Thyroid gland (tissue), 4 donors: Measurements from ENCODE around the gene ZNF496. TPM values are rescaled to one million over a fixed set of nuclear protein-coding genes. Genes with fewer than 3 reads are reported as not detected.
A peak's percentile ranks its signal among the peaks of the same experiment; 100 is the strongest.

Experiments used
- DNase-seq, 2 donors: peaks; one replicate each; pipeline ENCODE4 v3.0.0-alpha.2; 2019
- H3K27ac ChIP-seq, 3 donors: fragments of 200-600 bp; sonication (generic); 1 replicate in 2 of 3; 2 replicates in 1 of 3; pipeline ENCODE4 v1.5.1; 2016 to 2019; ENCODE audit warnings: mild to moderate bottlenecking in 1 of 3, moderate library complexity in 1 of 3
- H3K27me3 ChIP-seq: fragments of 200-600 bp; sonication (generic); one replicate; pipeline ENCODE4 v1.5.1; 2019
- H3K36me3 ChIP-seq, 2 donors: fragments of 200-600 bp; sonication (generic); one replicate each; pipeline ENCODE4 v1.5.1; 2016 to 2019
- H3K4me1 ChIP-seq, 2 donors: fragments of 200-600 bp; sonication (generic); one replicate each; pipeline ENCODE4 v1.5.1; 2017 to 2019
- H3K4me3 ChIP-seq, 3 donors: fragments of 200-600 bp; sonication (generic); replicated peaks in 1 of 3; 1 replicate in 2 of 3; 2 replicates in 1 of 3; pipeline ENCODE4 v1.5.1; 2016; ENCODE audit warnings: mild to moderate bottlenecking in 1 of 3
- H3K9me3 ChIP-seq: fragments of 200-600 bp; sonication (generic); one replicate; pipeline ENCODE4 v1.5.1; 2017
- CTCF ChIP-seq, 6 experiments: fragments of 200-600 bp in 3 of 6; fragments of 450-650 bp in 3 of 6; sonication (generic) in 3 of 6; IDR thresholded peaks; one replicate each; pipeline ENCODE4 v1.5.1; 2016 to 2019; ENCODE audit warnings: antibody characterized with exemption in 6 of 6, mild to moderate bottlenecking in 2 of 6, inconsistent platforms in 1 of 6, moderate library complexity in 1 of 6
- POLR2A ChIP-seq, 2 donors: fragments of 450-650 bp; IDR thresholded peaks; one replicate each; pipeline ENCODE4 v1.6.1; 2017; ENCODE audit warnings: antibody characterized with exemption in 2 of 2, mild to moderate bottlenecking in 2 of 2, moderate library complexity in 1 of 2
- whole genome bisulfite sequencing, 2 donors: methylation state at CpG; one replicate each; pipeline ENCODE4 v1.1.5; 2017; 5-methylcytosine and 5-hydroxymethylcytosine counted together
- intact Hi-C: fragments of 100-400 bp; cut with DNase I; formaldehyde crosslinking; loops from one replicate; pipeline ENCODE4 v1.15.1; 2023
- total RNA-seq, 4 donors: library from RNA; depleted of rRNA; stranded (reverse); fragments of >200 nt; gene quantifications; one replicate each; pipeline ENCODE4 v1.2.3, GENCODE V29; 2016

ZNF496 gene
- total RNA-seq, 4 donors from 2014 or later = 34.0 to 78.6 (median 51.9) TPM

- Histone ChIP-seq H3K27ac (no peak overlapping the region), H3K36me3 (no peaks in the 10 kb centered on the region), H3K9me3 (no peaks in the 10 kb centered on the region), H3K4me3 (no peak overlapping the region), H3K4me1 (peaks cover 5% of the 10 kb centered on the region in 2 donors), H3K27me3 (no peaks in the 10 kb centered on the region)
- intact Hi-C loops = no loop called here
- DNase-seq = no peak
- WGBS, 2 donors = 95 to 96% methylated on average over 3 of the region's 3 CpGs
- TF ChIP-seq CTCF (IDR thresholded peaks at IDR 0.05) (no peak), POLR2A (IDR thresholded peaks at IDR 0.05) (no peak)
These were observed 56.9 kb downstream of the ZNF496 start for GRCh38 chr1:247274605-247275256.

DNA sequence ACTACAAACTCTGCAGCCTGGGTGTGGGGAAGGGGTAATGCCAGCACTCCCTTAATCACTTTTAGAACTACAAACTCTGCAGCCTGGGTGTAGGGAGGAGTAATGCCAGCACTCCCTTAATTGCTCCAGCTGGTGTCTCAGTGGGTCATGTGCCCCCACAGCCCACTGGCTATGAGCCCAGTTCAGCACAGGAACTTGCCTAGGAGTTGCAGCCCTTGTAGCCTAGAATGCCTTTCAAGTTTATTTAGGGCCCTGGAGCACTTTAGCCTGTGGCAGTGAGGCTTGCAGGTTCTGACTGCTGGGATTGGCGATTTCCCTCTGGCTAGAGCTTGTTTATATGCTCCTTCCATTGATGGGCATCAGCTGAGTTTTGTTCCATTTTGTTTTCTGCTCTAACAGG, 58.7 kb downstream of the ZNF496 start:
- Histone ChIP-seq H3K9me3 (no peaks in the 10 kb centered on the region), H3K27me3 (no peaks in the 10 kb centered on the region), H3K27ac (peak overlapping the region in 1 of 3 donors; percentile 75), H3K36me3 (no peaks in the 10 kb centered on the region), H3K4me1 (peaks cover 5% of the 10 kb centered on the region in 2 donors), H3K4me3 (no peak overlapping the region)
- intact Hi-C loops = no loop called here
- TF ChIP-seq POLR2A (IDR thresholded peaks at IDR 0.05) (no peak), CTCF (IDR thresholded peaks at IDR 0.05) (no peak)
- peak; percentile 77 to 78 for DNase-seq
- WGBS, 2 donors = 17 to 25% methylated on average over 1 of the region's 1 CpG

DNA sequence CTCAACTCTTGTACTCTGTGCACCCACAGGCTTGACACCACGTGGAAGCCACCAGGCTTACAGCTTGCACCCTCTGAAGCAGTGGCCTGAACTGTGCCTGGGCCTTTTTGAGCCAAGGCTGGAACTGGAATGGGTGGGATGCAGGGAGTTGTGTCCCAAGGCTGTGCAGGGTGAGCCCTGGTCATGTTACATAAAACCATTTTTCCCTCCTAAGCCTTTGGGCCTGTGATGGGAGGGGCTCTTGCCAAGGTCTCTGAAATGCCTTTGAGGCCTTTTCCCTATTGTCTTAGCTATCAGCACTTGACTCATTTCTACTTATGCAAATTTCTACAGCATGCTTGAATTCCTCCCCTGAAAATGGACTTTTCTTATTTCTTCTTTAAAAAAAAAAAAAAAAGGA, 61.7 kb downstream of the ZNF496 start:
- no peak for DNase-seq
- WGBS, 2 donors = 100% methylated on average over 1 of the region's 1 CpG; no CpG with 5 or more reads in 1 of the 2 donors
- no peaks in the 10 kb centered on the region for H3K36me3 ChIP-seq
- intact Hi-C loops = no loop called here
- H3K9me3 ChIP-seq = no peaks in the 10 kb centered on the region
- no peaks in the 10 kb centered on the region for H3K27me3 ChIP-seq
- H3K27ac ChIP-seq = no peak overlapping the region
- TF ChIP-seq CTCF (IDR thresholded peaks at IDR 0.05) (no peak), POLR2A (IDR thresholded peaks at IDR 0.05) (no peak)
- H3K4me3 ChIP-seq = no peak overlapping the region
- H3K4me1 ChIP-seq = peaks cover 5% of the 10 kb centered on the region in 2 donors

DNA sequence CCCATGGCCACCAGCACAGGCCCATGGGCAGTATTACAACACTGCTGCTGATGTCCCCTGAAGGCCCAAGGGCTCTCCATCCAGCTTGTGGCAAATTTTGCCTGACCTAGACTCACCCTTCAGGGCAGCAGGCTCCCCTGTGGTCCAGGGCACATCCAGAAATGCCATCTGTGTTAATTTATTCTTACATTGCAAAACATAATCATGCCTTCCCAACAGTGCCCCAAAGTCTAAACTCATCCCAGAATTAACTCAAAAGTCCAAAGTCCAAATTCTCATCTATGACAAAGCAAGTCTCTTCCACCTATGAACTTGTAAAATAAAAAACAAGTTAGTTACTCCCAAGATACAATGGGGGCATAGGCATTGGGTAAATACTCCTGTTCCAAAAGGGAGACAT, 62.5 kb downstream of the ZNF496 start:
- DNase-seq = no peak
- H3K27me3 ChIP-seq = no peaks in the 10 kb centered on the region
- no peak for TF ChIP-seq CTCF (IDR thresholded peaks at IDR 0.05)
- no peak for TF ChIP-seq POLR2A (IDR thresholded peaks at IDR 0.05)
- H3K4me1 ChIP-seq = peaks cover 5% of the 10 kb centered on the region in 2 donors
- no peak overlapping the region for H3K4me3 ChIP-seq
- intact Hi-C loops = no loop called here
- no peak overlapping the region for H3K27ac ChIP-seq
- no peaks in the 10 kb centered on the region for H3K36me3 ChIP-seq
- no peaks in the 10 kb centered on the region for H3K9me3 ChIP-seq

GRCh38 chr1:247268390-247269045, 63.1 kb downstream of the ZNF496 start:
- 73 to 86% methylated on average over 2 of the region's 2 CpGs for WGBS, 2 donors
- intact Hi-C loops = no loop called here

More at GRCh38 chr1:247268390-247269045, 63.1 kb downstream of the ZNF496 start:
- peaks cover 2 to 5% of the 10 kb centered on the region in 2 donors for H3K4me1 ChIP-seq
- no peaks in the 10 kb centered on the region for H3K36me3 ChIP-seq
- TF ChIP-seq CTCF (IDR thresholded peaks at IDR 0.05) = no peak
- no peak for TF ChIP-seq POLR2A (IDR thresholded peaks at IDR 0.05)
- DNase-seq = no peak
- no peak overlapping the region for H3K4me3 ChIP-seq
- H3K27me3 ChIP-seq = no peaks in the 10 kb centered on the region
- no peaks in the 10 kb centered on the region for H3K9me3 ChIP-seq
- no peak overlapping the region for H3K27ac ChIP-seq
